NCI-H2196 (cell line): ENCODE data around the gene NELFE.
"Not testable (repeated sequence)": the region's sequence is repeated elsewhere in the genome, so short reads cannot be mapped to it uniquely, and the experiment has no call there.

Experiments used
- DNase-seq: peaks from one replicate; lab custom pipeline; 2025; ENCODE audit not compliant: unreplicated experiment; lab: John Stamatoyannopoulos, UW

Gene NELFE

GRCh38 chr6:31958741-31959739 lies at the start of gene NELFE, which contains the start of gene SKIC2:
Gene NELFE (minus strand): TSS chr6:31958971. CDS start chr6:31958446, 525 bp downstream.
Gene SKIC2 (plus strand): TSS chr6:31959175. CDS start chr6:31959193, 18 bp downstream.
- DNase-seq: peak; percentile 99

- DNase-seq: not testable (repeated sequence)
Measured at GRCh38 chr6:32008037-32008436, 49.3 kb upstream of the NELFE start.

GRCh38 chr6:32007086-32007485 lies 48.3 kb upstream of the NELFE start:
- DNase-seq: not testable (repeated sequence)

GRCh38 chr6:32005991-32006529 lies 47.3 kb upstream of the NELFE start:
- DNase-seq: not testable (repeated sequence)

- not testable (repeated sequence) for DNase-seq
Measured at GRCh38 chr6:32005538-32005880, 46.7 kb upstream of the NELFE start.

- not testable (repeated sequence) for DNase-seq
Measured at GRCh38 chr6:32004864-32005537, 46.2 kb upstream of the NELFE start.

GRCh38 chr6:32004393-32004792 lies 45.6 kb upstream of the NELFE start:
- not testable (repeated sequence) for DNase-seq

- not testable (repeated sequence) for DNase-seq
Measured at GRCh38 chr6:32003301-32003700, 44.5 kb upstream of the NELFE start.

GRCh38 chr6:32002546-32003268 lies 43.9 kb upstream of the NELFE start:
- not testable (repeated sequence) for DNase-seq

GRCh38 chr6:31996385-31996784 lies 37.6 kb upstream of the NELFE start:
- DNase-seq: not testable (repeated sequence)

- DNase-seq: not testable (repeated sequence)
Measured at GRCh38 chr6:31994421-31994820, 35.6 kb upstream of the NELFE start.

GRCh38 chr6:31989363-31989762 lies 30.6 kb upstream of the NELFE start:
- not testable (repeated sequence) for DNase-seq

- DNase-seq: not testable (repeated sequence)
Measured at GRCh38 chr6:31981744-31982143, 23.0 kb upstream of the NELFE start, which contains the start of gene C4A. Gene C4A (plus strand): TSS chr6:31982057. CDS start chr6:31982108, 51 bp downstream.

- not testable (repeated sequence) for DNase-seq
Measured at GRCh38 chr6:31980998-31981397, 22.2 kb upstream of the NELFE start.

GRCh38 chr6:31980195-31980876 lies 21.6 kb upstream of the NELFE start:
- DNase-seq: not testable (repeated sequence)

- DNase-seq: no peak
Measured at GRCh38 chr6:31979238-31979898, 20.6 kb upstream of the NELFE start.

GRCh38 chr6:31978831-31979230 lies 20.1 kb upstream of the NELFE start:
- DNase-seq: no peak

- DNase-seq: no peak
Measured at GRCh38 chr6:31977816-31978431, 19.2 kb upstream of the NELFE start.

GRCh38 chr6:31976065-31976464 lies 17.3 kb upstream of the NELFE start:
- DNase-seq: not testable (repeated sequence)
